GM12801 (cell line): Measurements from ENCODE around the gene MEFV.

ENCODE experiments used
- CTCF ChIP-seq: IDR thresholded peaks from one replicate; pipeline ENCODE4 v1.5.1; 2011; ENCODE audit warnings: control low read depth; ENCODE audit not compliant: insufficient read length; ENCODE audit errors: extremely low read depth

Gene MEFV

GRCh38 chr16:3262517-3262916 lies 6.1 kb upstream of the MEFV start:
- no peak for TF ChIP-seq CTCF

GRCh38 chr16:3259836-3260235 lies 3.4 kb upstream of the MEFV start:
- no peak for TF ChIP-seq CTCF

- no peak for TF ChIP-seq CTCF
Observed at GRCh38 chr16:3256866-3257465, 533 bp upstream of the MEFV start.

- TF ChIP-seq CTCF = no peak
Observed at GRCh38 chr16:3254309-3254708, 2.1 kb downstream of the MEFV start.

GRCh38 chr16:3252967-3253366 lies 3.5 kb downstream of the MEFV start:
- TF ChIP-seq CTCF = no peak

- no peak for TF ChIP-seq CTCF
Observed at GRCh38 chr16:3249451-3249850, 7.0 kb downstream of the MEFV start.

GRCh38 chr16:3249020-3249419 lies 7.4 kb downstream of the MEFV start:
- no peak for TF ChIP-seq CTCF
